ENCODE results near the gene MCOLN2. TPM values are rescaled to one million over a fixed set of nuclear protein-coding genes. Genes with fewer than 3 reads are reported as not detected.

The MCOLN2 gene
- total RNA-seq, 1 experiment from 2014 or later: 11.3 TPM

- no peaks in the 10 kb centered on the region for H4K20me1 ChIP-seq (ENCODE audit: insufficient read depth)
- intact Hi-C loops (cut with micrococcal nuclease): no loop called here
- no peak for ATAC-seq
- H3K79me2 ChIP-seq (ENCODE audit: insufficient read depth, low read length): no peaks in the 10 kb centered on the region
- H3K4me3 ChIP-seq (replicated peaks in 1 of 2; ENCODE audit: low read depth in 1 of 2, low read length in 2 of 2): no peak overlapping the region
- H3K4me1 ChIP-seq (ENCODE audit: control insufficient read depth in 1 of 2, insufficient read depth in 2 of 2, low read length in 2 of 2): no peaks in the 10 kb centered on the region
- ChIA-PET CTCF (no interaction called here), RAD21 (ENCODE audit: low non-redundant PET in 1 of 2, low total read pairs in 2 of 2, uncharacterized antibody in 2 of 2, unreplicated experiment in 2 of 2) (no interaction called here), POLR2A (no interaction called here)
- no peaks in the 10 kb centered on the region for H3K9me3 ChIP-seq (ENCODE audit: control insufficient read depth in 1 of 2, insufficient read depth in 1 of 2, low read depth in 1 of 2, low read length in 2 of 2)
- BruUV-seq (replicated peaks): no TSS peak
- no peak overlapping the region for H2AFZ ChIP-seq (ENCODE audit: low read depth, low read length, poor library complexity, severe bottlenecking)
- H3K9ac ChIP-seq (ENCODE audit: low read length): no peak overlapping the region
- H3K36me3 ChIP-seq (ENCODE audit: control insufficient read depth in 1 of 2, insufficient read depth in 2 of 2, low read length in 2 of 2): peaks cover 0 to 5% of the 10 kb centered on the region in 2 experiments; a peak in 1 of 4 replicates
- H3K4me2 ChIP-seq (ENCODE audit: low read length): no peak overlapping the region
- no peak for TF ChIP-seq SRF (IDR thresholded peaks at IDR 0.05; ENCODE audit: low read depth)
- no peak for TF ChIP-seq SP1 (IDR thresholded peaks at IDR 0.05; ENCODE audit: low read depth)
- no peak for TF ChIP-seq ATF3 (IDR thresholded peaks at IDR 0.05)
- DNase-seq (ENCODE audit: low read depth, low spot score): no peak
- no peaks in the 10 kb centered on the region for H3K9me2 ChIP-seq (ENCODE audit: insufficient read depth)
- H3K27me3 ChIP-seq (ENCODE audit: insufficient read depth, low read length): no peaks in the 10 kb centered on the region
- no peak overlapping the region for H3K27ac ChIP-seq (ENCODE audit: low read depth, low read length)
These were observed 25.8 kb upstream of the MCOLN2 start for GRCh38 chr1:85022700-85023099.

GRCh38 chr1:85019994-85020393 lies 23.1 kb upstream of the MCOLN2 start:
- ChIA-PET RAD21 (ENCODE audit: low non-redundant PET in 1 of 2, low total read pairs in 2 of 2, uncharacterized antibody in 2 of 2, unreplicated experiment in 2 of 2) (no interaction called here), CTCF (no interaction called here), POLR2A (no interaction called here)
- no peaks in the 10 kb centered on the region for H3K79me2 ChIP-seq (ENCODE audit: insufficient read depth, low read length)
- no peaks in the 10 kb centered on the region for H3K9me3 ChIP-seq (ENCODE audit: control insufficient read depth in 1 of 2, insufficient read depth in 1 of 2, low read depth in 1 of 2, low read length in 2 of 2)
- no peaks in the 10 kb centered on the region for H3K9me2 ChIP-seq (ENCODE audit: insufficient read depth)
- H3K4me3 ChIP-seq (replicated peaks in 1 of 2; ENCODE audit: low read depth in 1 of 2, low read length in 2 of 2): no peak overlapping the region
- H3K27ac ChIP-seq (ENCODE audit: low read depth, low read length): no peak overlapping the region
- H3K36me3 ChIP-seq (ENCODE audit: control insufficient read depth in 1 of 2, insufficient read depth in 2 of 2, low read length in 2 of 2): peaks cover 0 to 5% of the 10 kb centered on the region in 2 experiments; a peak in 1 of 4 replicates
- H2AFZ ChIP-seq (ENCODE audit: low read depth, low read length, poor library complexity, severe bottlenecking): no peak overlapping the region
- intact Hi-C loops (cut with micrococcal nuclease): no loop called here
- no peaks in the 10 kb centered on the region for H4K20me1 ChIP-seq (ENCODE audit: insufficient read depth)
- H3K4me2 ChIP-seq (ENCODE audit: low read length): no peak overlapping the region
- DNase-seq (ENCODE audit: low read depth, low spot score) (no peak), ATAC-seq (no peak)
- no peaks in the 10 kb centered on the region for H3K4me1 ChIP-seq (ENCODE audit: control insufficient read depth in 1 of 2, insufficient read depth in 2 of 2, low read length in 2 of 2)
- no TSS peak for BruUV-seq (replicated peaks)
- no peak overlapping the region for H3K9ac ChIP-seq (ENCODE audit: low read length)
- H3K27me3 ChIP-seq (ENCODE audit: insufficient read depth, low read length): no peaks in the 10 kb centered on the region
- TF ChIP-seq ELF1 (IDR thresholded peaks at IDR 0.05; ENCODE audit: borderline replicate concordance, low read depth) (no peak), EGR1 (IDR thresholded peaks at IDR 0.05; ENCODE audit: low read depth) (no peak), EZH2phosphoT487 (IDR thresholded peaks at IDR 0.05; ENCODE audit: borderline replicate concordance) (no peak), ATF3 (IDR thresholded peaks at IDR 0.05) (no peak), ZNF274 (IDR thresholded peaks at IDR 0.05; ENCODE audit: low read depth, low read length) (no peak), CEBPB (IDR thresholded peaks at IDR 0.05; ENCODE audit: low read depth) (no peak), EZH2 (IDR thresholded peaks at IDR 0.05) (no peak), SP1 (IDR thresholded peaks at IDR 0.05; ENCODE audit: low read depth) (no peak), TCF7L2 (IDR thresholded peaks at IDR 0.05; ENCODE audit: borderline replicate concordance, extremely low read depth, insufficient read depth, insufficient read length) (no peak), CTCF (IDR thresholded peaks at IDR 0.05 in 2 of 3, conservative IDR thresholded peaks at IDR 0.05 in 1 of 3; ENCODE audit: borderline replicate concordance in 1 of 3, insufficient read depth in 1 of 3, low read depth in 2 of 3, low read length in 2 of 3) (no peak), ZFX (IDR thresholded peaks at IDR 0.05) (no peak), FOSL1 (IDR thresholded peaks at IDR 0.05; ENCODE audit: low read depth) (no peak), JUND (IDR thresholded peaks at IDR 0.05) (no peak), REST (IDR thresholded peaks at IDR 0.05; ENCODE audit: low read depth) (no peak)
- TF ChIP-seq, protein P1, sequence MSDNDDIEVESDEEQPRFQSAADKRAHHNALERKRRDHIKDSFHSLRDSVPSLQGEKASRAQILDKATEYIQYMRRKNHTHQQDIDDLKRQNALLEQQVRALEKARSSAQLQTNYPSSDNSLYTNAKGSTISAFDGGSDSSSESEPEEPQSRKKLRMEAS (IDR thresholded peaks at IDR 0.05): no peak
